Activated naive CD8-positive, alpha-beta T cell (primary cell): ENCODE measurements around the gene CENATAC.
"Not testable (repeated sequence)": the region's sequence is repeated elsewhere in the genome, so short reads cannot be mapped to it uniquely, and the experiment has no call there.

Source experiments
- H3K27ac Mint-ChIP-seq: one replicate; pipeline ENCODE4 v1.8.0; 2021; ENCODE audit warnings: mixed read lengths
- H3K27me3 Mint-ChIP-seq: one replicate; pipeline ENCODE4 v1.8.0; 2021; ENCODE audit warnings: mixed read lengths
- H3K36me3 Mint-ChIP-seq: one replicate; pipeline ENCODE4 v1.8.0; 2021; ENCODE audit warnings: mixed read lengths
- H3K4me1 Mint-ChIP-seq: one replicate; pipeline ENCODE4 v1.8.0; 2021; ENCODE audit warnings: low read depth, mixed read lengths
- H3K4me3 Mint-ChIP-seq: one replicate; pipeline ENCODE4 v1.8.0; 2021; ENCODE audit warnings: mild to moderate bottlenecking, mixed read lengths
- H3K9me3 Mint-ChIP-seq: one replicate; pipeline ENCODE4 v1.8.0; 2021; ENCODE audit warnings: low read depth, mixed read lengths

The CENATAC gene

DNA sequence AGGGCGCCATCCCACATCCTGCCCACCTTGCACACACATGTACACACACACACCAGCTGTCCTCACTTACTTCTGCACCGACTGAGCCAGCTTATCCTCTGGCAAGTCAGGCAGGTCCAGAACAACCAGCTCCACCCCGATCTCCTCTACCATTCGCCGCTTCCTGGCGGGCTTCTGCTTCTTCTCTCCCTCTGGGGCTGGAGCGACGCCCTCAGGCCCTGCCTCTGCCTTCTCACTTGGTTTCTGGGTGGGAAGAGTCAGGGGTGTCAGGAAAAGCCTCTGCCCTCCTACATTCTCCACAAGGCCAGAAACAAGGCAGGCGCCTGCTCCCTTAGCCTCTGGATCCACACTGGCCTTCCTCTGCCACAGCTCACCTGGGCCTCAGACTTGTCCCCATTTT lies 50.7 kb downstream of the CENATAC start:
- H3K4me1 Mint-ChIP-seq = peaks cover 6% of the 10 kb centered on the region
- H3K36me3 Mint-ChIP-seq = peaks cover 11% of the 10 kb centered on the region
- H3K9me3 Mint-ChIP-seq = no peaks in the 10 kb centered on the region
- H3K4me3 Mint-ChIP-seq = no peak overlapping the region
- no peaks in the 10 kb centered on the region for H3K27me3 Mint-ChIP-seq
- H3K27ac Mint-ChIP-seq = no peak overlapping the region

DNA sequence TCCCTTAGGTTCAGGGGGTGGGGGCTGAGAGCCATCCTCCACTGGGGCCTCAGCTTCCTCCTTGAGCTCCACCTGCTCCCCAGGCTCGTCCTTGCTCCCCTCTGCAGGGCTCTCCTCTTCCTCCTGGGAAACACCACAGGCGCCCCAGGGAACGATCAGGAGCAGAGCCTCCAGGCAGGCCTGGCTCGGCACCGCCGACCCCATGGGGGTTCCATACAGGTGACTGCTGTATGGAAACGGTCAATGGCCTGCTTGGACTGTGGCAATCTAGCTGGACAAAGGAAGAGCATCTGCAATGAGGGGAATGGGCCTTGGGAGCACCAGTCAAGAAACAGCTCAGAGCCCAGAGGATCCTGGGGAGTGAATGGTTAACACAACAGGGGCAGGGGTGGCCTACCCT lies 51.1 kb downstream of the CENATAC start:
- H3K36me3 Mint-ChIP-seq = peaks cover 11% of the 10 kb centered on the region
- H3K9me3 Mint-ChIP-seq = no peaks in the 10 kb centered on the region
- H3K27me3 Mint-ChIP-seq = no peaks in the 10 kb centered on the region
- no peak overlapping the region for H3K4me3 Mint-ChIP-seq
- no peak overlapping the region for H3K27ac Mint-ChIP-seq
- H3K4me1 Mint-ChIP-seq = peaks cover 9% of the 10 kb centered on the region

DNA sequence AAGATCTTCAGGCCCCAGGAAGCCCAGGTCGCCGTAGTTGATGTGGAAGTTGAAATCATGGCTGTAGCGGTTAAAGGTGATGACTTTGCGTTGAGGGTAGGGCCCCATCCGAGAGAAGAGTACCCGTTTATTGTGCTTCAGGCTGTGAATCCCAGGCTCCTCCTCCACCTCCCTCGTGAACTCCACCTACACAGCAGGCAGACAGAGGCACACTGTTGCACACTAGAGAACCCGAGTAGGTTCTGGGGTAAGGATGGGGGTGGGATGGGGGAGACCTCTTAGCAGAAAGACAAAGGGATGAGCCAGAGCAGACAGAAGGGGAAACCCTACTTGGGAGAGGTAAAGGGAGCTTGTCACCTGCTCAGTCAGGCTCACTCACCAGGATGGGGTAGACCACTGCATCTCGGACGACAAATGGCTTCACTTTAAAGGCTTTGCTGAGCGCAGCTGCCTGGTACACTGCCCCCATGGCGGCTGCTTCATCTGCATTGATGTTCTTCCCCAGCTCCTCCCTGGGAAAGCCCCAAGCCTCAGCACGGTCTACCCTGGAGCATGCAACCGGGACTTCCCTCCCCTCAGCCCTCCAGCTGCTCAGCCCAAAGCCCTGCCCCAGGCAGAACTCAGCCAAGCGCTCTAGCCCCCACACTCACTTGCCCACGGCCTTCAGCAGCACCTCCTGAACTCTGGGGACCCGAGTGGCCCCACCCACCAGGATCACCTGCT lies 53.7 kb downstream of the CENATAC start:
- Mint-ChIP-seq H3K4me3 (no peak overlapping the region), H3K9me3 (no peaks in the 10 kb centered on the region), H3K36me3 (peaks cover 19% of the 10 kb centered on the region), H3K4me1 (peaks cover 24% of the 10 kb centered on the region), H3K27ac (no peak overlapping the region), H3K27me3 (no peaks in the 10 kb centered on the region)

DNA sequence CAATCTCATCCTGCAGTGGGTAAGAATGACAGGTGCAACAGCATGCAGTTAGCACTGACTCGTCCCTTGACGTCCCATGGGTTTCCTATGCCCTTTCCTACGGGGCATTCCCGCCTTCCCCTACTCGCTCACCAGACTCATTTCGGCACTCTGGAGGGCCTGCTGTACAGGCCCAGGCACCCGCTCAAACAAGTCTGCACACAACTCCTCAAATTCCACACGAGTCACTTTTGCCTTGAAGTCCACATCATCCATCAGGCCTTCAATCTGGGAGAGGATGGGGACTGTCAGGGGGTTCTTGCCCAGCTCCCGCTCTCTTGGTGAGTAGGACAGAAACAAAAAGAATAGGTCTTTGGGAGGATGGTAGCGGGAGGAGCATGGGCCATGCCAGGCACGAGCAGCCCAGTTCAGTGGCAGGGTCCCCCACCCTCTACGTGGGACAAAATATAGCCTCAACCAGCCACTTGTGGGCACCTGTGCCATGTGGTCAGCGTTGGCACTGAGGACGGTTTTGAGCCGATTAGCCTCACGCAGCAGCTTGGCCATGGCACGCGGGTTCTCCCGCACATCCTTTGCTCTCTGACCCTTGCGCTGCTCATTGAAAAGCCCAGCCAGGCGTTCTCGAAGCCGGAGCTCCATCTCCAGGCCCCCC lies 54.4 kb downstream of the CENATAC start:
- peak overlapping the region; percentile 34 for H3K27ac Mint-ChIP-seq
- H3K4me3 Mint-ChIP-seq = no peak overlapping the region
- peaks cover 17% of the 10 kb centered on the region for H3K36me3 Mint-ChIP-seq

DNA sequence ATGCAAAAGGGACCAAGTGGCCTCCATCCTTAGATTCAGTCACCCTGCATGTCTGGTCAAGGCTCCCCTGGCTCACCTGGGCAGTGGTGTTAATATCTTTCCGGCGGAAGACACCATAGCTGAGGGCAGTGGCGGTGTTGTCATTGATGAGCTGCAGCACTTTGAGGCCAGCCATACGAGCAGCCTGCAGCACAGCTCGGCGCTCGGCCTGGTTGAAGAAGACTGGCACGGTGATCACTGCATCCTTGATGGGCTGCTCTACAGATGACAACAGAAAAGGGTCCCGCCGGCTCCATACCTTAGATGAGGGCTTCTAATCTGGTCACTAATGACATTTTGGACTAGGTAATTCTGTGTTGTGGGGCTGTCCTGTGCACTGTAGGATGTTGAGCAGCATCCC lies 56.5 kb downstream of the CENATAC start:
- Mint-ChIP-seq H3K9me3 (no peaks in the 10 kb centered on the region), H3K36me3 (peaks cover 16% of the 10 kb centered on the region), H3K27me3 (no peaks in the 10 kb centered on the region), H3K4me1 (peaks cover 35% of the 10 kb centered on the region), H3K27ac (no peak overlapping the region), H3K4me3 (peak overlapping the region; percentile 94)

More for the DNA sequence above, 54.4 kb downstream of the CENATAC start:
- no peaks in the 10 kb centered on the region for H3K27me3 Mint-ChIP-seq
- H3K9me3 Mint-ChIP-seq = no peaks in the 10 kb centered on the region
- H3K4me1 Mint-ChIP-seq = peaks cover 26% of the 10 kb centered on the region

DNA sequence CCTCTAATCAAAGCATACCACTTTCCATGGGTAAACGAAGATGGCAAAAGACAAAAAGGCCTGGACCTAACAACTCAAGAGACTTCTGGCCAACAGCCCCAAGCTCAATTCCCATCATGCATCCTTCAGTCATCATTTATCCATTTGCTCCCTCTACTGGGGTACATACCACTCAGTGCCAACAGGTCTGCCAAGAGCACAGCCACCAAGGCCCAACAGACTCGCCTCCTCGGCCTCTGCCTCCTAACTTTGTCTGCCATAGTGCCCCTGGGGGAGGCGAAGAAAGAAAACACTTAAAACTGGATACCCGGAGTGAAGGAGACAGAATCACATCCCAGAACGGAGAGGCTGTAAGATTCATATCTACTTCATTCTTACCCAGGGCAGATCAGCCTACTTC lies 58.0 kb downstream of the CENATAC start:
- H3K4me3 Mint-ChIP-seq = peak overlapping the region; percentile 94
- peak overlapping the region; percentile 90 for H3K27ac Mint-ChIP-seq
- H3K27me3 Mint-ChIP-seq = no peaks in the 10 kb centered on the region
- H3K36me3 Mint-ChIP-seq = peaks cover 13% of the 10 kb centered on the region
- H3K9me3 Mint-ChIP-seq = no peaks in the 10 kb centered on the region
- peaks cover 33% of the 10 kb centered on the region for H3K4me1 Mint-ChIP-seq

DNA sequence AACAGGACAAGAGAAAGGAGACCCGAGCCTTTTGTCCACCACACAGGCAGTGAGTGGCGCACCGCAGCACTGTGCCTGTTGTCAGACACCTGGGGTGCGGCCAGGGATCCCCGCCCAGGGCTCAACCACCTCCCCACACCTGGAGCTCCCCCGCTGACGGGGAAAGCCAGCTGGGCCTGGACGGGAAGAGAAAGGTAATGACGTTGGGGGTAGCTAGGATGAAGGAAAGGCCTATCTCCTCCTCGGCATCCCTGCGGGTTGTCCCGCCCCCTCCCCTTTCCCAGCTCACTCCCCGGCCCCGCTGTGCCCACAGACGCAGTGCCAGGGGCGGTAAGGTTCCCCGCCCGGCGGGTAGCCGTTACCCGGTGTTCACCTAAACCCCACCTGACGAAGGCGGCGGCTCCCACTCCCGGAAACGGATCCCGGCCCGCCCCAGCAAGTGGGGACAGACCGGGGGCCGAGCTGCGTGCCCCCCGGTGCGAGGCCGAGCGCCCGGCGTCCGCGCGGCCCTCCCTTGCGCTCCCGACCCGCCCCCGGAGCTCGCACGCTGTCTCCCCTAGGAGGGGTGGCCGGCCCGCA lies 58.6 kb downstream of the CENATAC start:
- Mint-ChIP-seq H3K36me3 (peaks cover 13% of the 10 kb centered on the region), H3K4me1 (peaks cover 33% of the 10 kb centered on the region), H3K9me3 (no peaks in the 10 kb centered on the region), H3K4me3 (peak overlapping the region; percentile 96), H3K27me3 (no peaks in the 10 kb centered on the region), H3K27ac (peak overlapping the region; percentile 96)

DNA sequence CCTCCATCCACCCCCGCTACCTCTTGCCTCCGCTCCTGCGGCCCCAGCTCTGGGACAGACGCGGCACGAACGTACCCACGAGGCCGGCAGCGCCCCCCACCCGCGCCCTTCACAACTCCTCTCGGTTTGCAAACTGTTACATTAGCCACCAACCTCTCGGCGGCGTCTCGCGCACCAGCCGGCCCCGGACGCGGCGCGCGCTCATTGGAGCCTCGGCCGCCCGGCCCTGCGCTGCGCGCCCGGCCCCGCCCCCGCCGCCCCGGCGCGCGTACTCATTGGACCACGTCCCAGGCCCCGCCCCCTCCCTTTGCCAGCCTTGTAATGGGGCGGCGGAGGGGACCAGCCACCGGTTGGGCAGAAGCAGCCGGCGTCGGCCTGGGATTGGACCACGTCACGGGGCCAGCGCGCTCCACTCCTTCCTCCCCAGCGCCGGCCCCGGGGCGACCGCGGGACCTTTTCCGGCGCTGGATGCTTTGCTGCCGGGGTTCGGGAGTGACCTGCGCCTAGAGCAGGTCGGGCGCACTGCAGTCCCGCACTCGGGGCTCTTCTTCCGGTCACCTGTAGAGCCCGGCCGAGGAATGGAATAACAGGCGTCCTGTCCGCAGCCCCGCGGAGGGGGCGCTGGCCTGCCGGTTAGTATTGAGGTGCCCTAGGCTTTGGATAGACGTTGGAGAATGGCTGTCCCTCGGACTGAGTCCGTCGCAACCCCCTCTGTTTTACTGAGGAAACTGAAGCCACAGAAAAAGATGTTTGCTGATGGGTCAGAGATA lies 59.2 kb downstream of the CENATAC start, which contains the start of gene HYOU1:
HYOU1 (minus strand) TSS at position 206 of the 770 bp plus-strand sequence. CDS start 1,045 bp downstream, outside the sequence.
- Mint-ChIP-seq H3K36me3 (peaks cover 11% of the 10 kb centered on the region), H3K27ac (peak within 1 kb of the TSS; percentile 96), H3K4me1 (peaks cover 29% of the 10 kb centered on the region), H3K27me3 (no peaks in the 10 kb centered on the region), H3K9me3 (no peaks in the 10 kb centered on the region), H3K4me3 (peak within 1 kb of the TSS; percentile 96)

DNA sequence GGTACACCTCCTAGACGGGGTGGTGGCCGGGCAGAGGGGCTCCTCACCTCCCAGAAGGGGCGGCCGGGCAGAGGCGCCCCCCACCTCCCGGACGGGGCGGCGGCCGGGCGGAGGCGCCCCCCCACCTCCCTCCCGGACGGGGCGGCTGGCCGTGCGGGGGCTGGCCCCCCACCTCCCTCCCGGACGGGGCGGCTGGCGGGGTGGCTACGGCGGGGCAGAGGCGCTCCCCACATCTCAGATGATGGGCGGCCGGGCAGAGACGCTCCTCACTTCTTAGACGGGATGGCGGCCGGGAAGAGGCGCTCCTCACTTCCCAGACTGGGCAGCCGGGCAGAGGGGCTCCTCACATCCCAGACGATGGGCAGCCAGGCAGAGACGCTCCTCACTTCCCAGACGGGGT lies 61.2 kb downstream of the CENATAC start:
- not testable (repeated sequence) for H3K27me3 Mint-ChIP-seq, H3K36me3 Mint-ChIP-seq, H3K9me3 Mint-ChIP-seq, H3K4me3 Mint-ChIP-seq, H3K27ac Mint-ChIP-seq
- peaks cover 29% of the 10 kb centered on the region for H3K4me1 Mint-ChIP-seq

DNA sequence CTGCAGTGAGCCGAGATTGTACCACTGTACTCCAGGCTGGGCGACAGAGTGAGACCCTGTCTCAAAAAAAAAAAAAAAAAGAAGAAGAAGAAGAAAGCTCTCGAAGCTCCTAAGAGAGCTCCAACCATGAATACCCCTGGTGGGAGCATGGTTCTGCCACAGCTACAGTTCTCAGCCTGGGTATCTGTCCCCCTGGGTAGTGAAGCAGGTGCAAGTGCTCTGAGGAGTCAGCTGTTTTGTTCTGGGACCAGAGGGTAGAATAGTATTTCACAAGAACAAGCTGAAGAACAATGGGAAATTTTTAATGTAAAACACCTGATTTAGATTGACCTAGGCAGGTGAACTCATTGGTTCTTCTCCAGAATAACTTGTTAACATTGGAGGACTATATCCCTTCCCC lies 63.3 kb downstream of the CENATAC start:
- Mint-ChIP-seq H3K27me3 (no peaks in the 10 kb centered on the region), H3K36me3 (no peaks in the 10 kb centered on the region), H3K9me3 (no peaks in the 10 kb centered on the region), H3K27ac (no peak overlapping the region), H3K4me3 (no peak overlapping the region), H3K4me1 (peaks cover 27% of the 10 kb centered on the region)

DNA sequence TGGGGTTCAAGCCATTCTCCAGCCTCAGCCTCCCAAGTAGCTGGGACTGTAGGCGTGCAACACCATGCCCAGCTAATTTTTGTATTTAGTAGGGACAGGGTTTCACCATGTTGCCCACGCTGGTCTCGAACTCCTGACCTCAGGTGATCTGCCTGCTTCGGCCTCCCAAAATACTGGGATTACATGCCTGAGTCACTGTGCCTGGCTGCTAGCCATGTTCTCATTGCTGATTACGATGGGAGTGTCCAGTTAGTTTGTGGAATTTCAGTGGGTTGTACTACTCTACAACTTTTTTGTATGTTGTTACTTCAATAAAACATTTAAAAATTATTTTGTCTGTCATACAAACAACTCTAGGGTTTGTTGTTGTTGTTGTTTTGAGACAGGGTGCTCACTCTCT lies 64.8 kb downstream of the CENATAC start:
- Mint-ChIP-seq H3K4me3 (no peak overlapping the region), H3K36me3 (no peaks in the 10 kb centered on the region), H3K4me1 (peaks cover 32% of the 10 kb centered on the region), H3K27ac (no peak overlapping the region), H3K27me3 (no peaks in the 10 kb centered on the region), H3K9me3 (no peaks in the 10 kb centered on the region)

DNA sequence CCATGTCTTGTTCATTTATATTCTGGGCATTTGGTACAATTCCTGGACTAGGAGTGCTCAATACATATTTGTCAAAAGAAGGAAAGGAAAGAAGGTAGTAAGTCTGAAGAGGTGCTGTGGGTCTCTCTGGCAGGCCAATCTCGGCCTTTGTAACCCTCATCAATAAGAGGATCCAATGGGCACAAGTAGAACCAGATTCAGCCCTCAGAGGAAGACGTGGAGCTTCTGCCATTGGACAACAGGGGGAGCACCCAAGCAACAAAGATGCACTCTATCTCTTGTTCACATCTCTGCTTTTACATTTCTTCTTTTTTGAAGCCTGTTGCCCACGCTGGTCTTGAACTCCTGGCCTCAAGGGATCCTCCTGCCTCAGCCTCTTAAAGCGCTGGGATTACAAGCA lies 67.4 kb downstream of the CENATAC start:
- H3K4me3 Mint-ChIP-seq = peak overlapping the region; percentile 95
- H3K4me1 Mint-ChIP-seq = peaks cover 41% of the 10 kb centered on the region
- no peaks in the 10 kb centered on the region for H3K9me3 Mint-ChIP-seq
- H3K27me3 Mint-ChIP-seq = no peaks in the 10 kb centered on the region
- H3K36me3 Mint-ChIP-seq = no peaks in the 10 kb centered on the region
- peak overlapping the region; percentile 73 for H3K27ac Mint-ChIP-seq
